H1 (cell line): ENCODE data around the gene ECEL1. TPM values are rescaled to one million over a fixed set of nuclear protein-coding genes. Genes with fewer than 3 reads are reported as not detected.

Experiments
- GABPA ChIP-seq: IDR thresholded peaks from 2 replicates; pipeline ENCODE4 v1.6.1; 2011; ENCODE audit warnings: mild to moderate bottlenecking, low read length, moderate library complexity, borderline replicate concordance; ENCODE audit not compliant: insufficient read depth
- KDM4A ChIP-seq: IDR thresholded peaks from one replicate; pipeline ENCODE4 v1.7.1; 2012; ENCODE audit warnings: low read depth, mild to moderate bottlenecking, moderate library complexity, low read length, inconsistent platforms; ENCODE audit not compliant: severe bottlenecking
- SIRT6 ChIP-seq: IDR thresholded peaks from one replicate; pipeline ENCODE4 v1.7.1; 2012; ENCODE audit warnings: low read length, inconsistent platforms
- YY1 ChIP-seq: IDR thresholded peaks from 2 replicates; pipeline ENCODE4 v1.6.1; 2011; ENCODE audit warnings: low read depth, mild to moderate bottlenecking, low read length
- polyA plus RNA-seq, 7 experiments: library from polyadenylated mRNA; depleted of rRNA in 3 of 7; stranded (reverse) in 5 of 7; unstranded in 2 of 7; fragments of >200 nt in 5 of 7; fragments of 200-250 nt in 2 of 7; gene quantifications; 1 replicate in 5 of 7; 2 replicates in 1 of 7; 4 replicates in 1 of 7; pipeline versions ENCODE4 v1.2.1 to v1.2.3, GENCODE V29; 2011 to 2013; ENCODE audit warnings: missing spikeins in 2 of 7, mixed read lengths in 2 of 7
- total RNA-seq: library from RNA; stranded (reverse); fragmentation: NEBNext Ultra II Directional; extraction: Animal tissue kit (Norgen Biotek cat#: 25700); gene quantifications from 2 replicates; pipeline ENCODE4 v1.2.1, GENCODE V29; 2021

The ECEL1 gene
- total and polyA plus RNA-seq, 2 of the 8 experiments (the other 6 are each of a cell fraction or from before 2014, with no cell fraction given), result 7.7 to 20.2 TPM

GRCh38 chr2:232460171-232460570, 27.5 kb downstream of the ECEL1 start (continued):
- TF ChIP-seq GABPA (no peak), KDM4A (no peak), SIRT6 (no peak), YY1 (no peak)
